HepG2 (cell line): ENCODE measurements around the gene PRKCZ. TPM values are rescaled to one million over a fixed set of nuclear protein-coding genes. Genes with fewer than 3 reads are reported as not detected.

Experiments used
- ATAC-seq: fragments of 200-7000 bp; cut with Tn5 transposase; 3 replicates; pipeline ENCODE4 v1.9.1; 2020; ENCODE audit warnings: mild to moderate bottlenecking, moderate library complexity
- BruUV-seq: library from RNA; stranded (reverse); fragments of 400-500 nt; replicated peaks from 2 replicates; lab custom pipeline; 2021; lab: Mats Ljungman, UMichigan
- CTCF ChIA-PET: fragments of 300-600 bp; formaldehyde crosslinking; extraction: SDS; loops from one replicate; lab custom pipeline; 2021; ENCODE audit warnings: low total read pairs, inconsistent platforms, low intra/inter-chr PET ratio; lab: Yijun Ruan, JAX
- POLR2A ChIA-PET: fragments of 350-600 bp; sonication (Branson Sonifier 250); formaldehyde crosslinking; loops from one replicate; lab custom pipeline; 2020; ENCODE audit warnings: antibody characterized with exemption, inconsistent platforms; lab: Yijun Ruan, JAX
- DNase-seq: peaks from one replicate; pipeline ENCODE4 v3.0.0-alpha.2; 2015; ENCODE audit warnings: low spot score
- FAIRE-seq: peaks from 3 replicates; lab custom pipeline; 2011; peaks lifted over from hg19 to GRCh38; lab: Jason Lieb, UNC
- H2AFZ ChIP-seq: one replicate; pipeline ENCODE4 v1.6.1; 2011; ENCODE audit warnings: low read length, inconsistent platforms
- H3K27ac ChIP-seq: fragments of 300-600 bp; 3 replicates; pipeline ENCODE4 v1.8.0; 2011; ENCODE audit warnings: mixed run types, mild to moderate bottlenecking, mixed read lengths, low read length, inconsistent platforms; ENCODE audit not compliant: insufficient read depth; ENCODE audit errors: extremely low read length
- H3K27me3 ChIP-seq, 2 experiments: fragments of 200-600 bp in 1 of 2; 2 replicates in 1 of 2; 3 replicates in 1 of 2; pipeline versions ENCODE4 v1.6.0 to v1.8.0; 2011; ENCODE audit warnings: low read length in 2 of 2, mild to moderate bottlenecking in 2 of 2, moderate library complexity in 2 of 2, inconsistent platforms in 1 of 2; ENCODE audit not compliant: insufficient read depth in 2 of 2, control insufficient read depth in 1 of 2
- H3K36me3 ChIP-seq, 2 experiments: fragments of 200-600 bp in 1 of 2; replicated peaks in 1 of 2; 2 replicates in 1 of 2; 3 replicates in 1 of 2; pipeline versions ENCODE4 v1.5.1 to v1.8.0; 2011; ENCODE audit warnings: low read length in 2 of 2, inconsistent platforms in 1 of 2; ENCODE audit not compliant: insufficient read depth in 2 of 2, control insufficient read depth in 1 of 2
- H3K4me1 ChIP-seq: 2 replicates; pipeline ENCODE4 v1.5.1; 2012; ENCODE audit warnings: low read length, inconsistent platforms; ENCODE audit not compliant: insufficient read depth
- H3K4me2 ChIP-seq: 2 replicates; pipeline ENCODE4 v1.6.0; 2011; ENCODE audit warnings: low read depth, low read length, inconsistent platforms
- H3K4me3 ChIP-seq, 3 experiments: fragments of 200-600 bp in 1 of 3; sonication (generic), shearing (Covaris generic) in 1 of 3; replicated peaks in 1 of 3; 2 replicates each; pipeline ENCODE4 v1.5.1; 2011 to 2016; ENCODE audit warnings: low read length in 3 of 3, inconsistent platforms in 2 of 3, low read depth in 2 of 3, mild to moderate bottlenecking in 2 of 3, control low read depth in 1 of 3, mixed read lengths in 1 of 3; ENCODE audit not compliant: insufficient read depth in 1 of 3
- H3K79me2 ChIP-seq: one replicate; pipeline ENCODE4 v1.6.1; 2011; ENCODE audit warnings: low read length, inconsistent platforms; ENCODE audit not compliant: insufficient read depth
- H3K9ac ChIP-seq: 2 replicates; pipeline ENCODE4 v1.6.0; 2011; ENCODE audit warnings: mild to moderate bottlenecking, low read depth, low read length, inconsistent platforms; ENCODE audit not compliant: insufficient read depth
- H3K9me3 ChIP-seq: 2 replicates; pipeline ENCODE4 v1.5.1; 2012; ENCODE audit warnings: mild to moderate bottlenecking, low read length
- H4K20me1 ChIP-seq: 2 replicates; pipeline ENCODE4 v1.6.0; 2011; ENCODE audit warnings: inconsistent platforms, mild to moderate bottlenecking, low read length, moderate library complexity; ENCODE audit not compliant: insufficient read depth
- CSRNP1 ChIP-seq: sonication (generic); formaldehyde crosslinking; IDR thresholded peaks from 2 replicates; pipeline ENCODE4 v1.8.1; 2023; ENCODE audit warnings: mild to moderate bottlenecking, missing genetic modification reagents
- DPF2 ChIP-seq: sonication (generic); formaldehyde crosslinking; IDR thresholded peaks from 2 replicates; pipeline ENCODE4 v1.4.0; 2020; ENCODE audit warnings: mild to moderate bottlenecking, low read depth, missing genetic modification reagents, borderline replicate concordance
- EEA1 ChIP-seq: sonication (generic); formaldehyde crosslinking; IDR thresholded peaks from 2 replicates; pipeline ENCODE4 v1.5.1; 2020; ENCODE audit warnings: mild to moderate bottlenecking, missing genetic modification reagents, borderline replicate concordance
- FOXM1 ChIP-seq: sonication (generic); formaldehyde crosslinking; IDR thresholded peaks from 2 replicates; pipeline ENCODE4 v1.5.0; 2020; ENCODE audit warnings: missing genetic modification reagents
- GABPB1 ChIP-seq: IDR thresholded peaks from 2 replicates; pipeline ENCODE4 v1.6.1; 2016; ENCODE audit warnings: mild to moderate bottlenecking, missing genetic modification reagents, moderate library complexity, missing compliant biosample characterization
- MIXL1 ChIP-seq: IDR thresholded peaks from 2 replicates; pipeline ENCODE4 v1.6.1; 2016
- MTF2 ChIP-seq: sonication (generic); formaldehyde crosslinking; IDR thresholded peaks from 2 replicates; pipeline ENCODE4 v1.5.0; 2020; ENCODE audit warnings: missing genetic modification reagents, borderline replicate concordance
- PITX1 ChIP-seq: sonication (generic); formaldehyde crosslinking; IDR thresholded peaks from 2 replicates; pipeline ENCODE4 v1.5.1; 2020; ENCODE audit warnings: mild to moderate bottlenecking, missing genetic modification reagents
- ZNF598 ChIP-seq: sonication (generic); formaldehyde crosslinking; IDR thresholded peaks from 2 replicates; pipeline ENCODE4 v1.5.1; 2020; ENCODE audit warnings: mild to moderate bottlenecking, missing genetic modification reagents, borderline replicate concordance
- ZNF607 ChIP-seq: sonication (generic); formaldehyde crosslinking; IDR thresholded peaks from 2 replicates; pipeline ENCODE4 v1.5.1; 2020; ENCODE audit warnings: missing genetic modification reagents, mild to moderate bottlenecking, borderline replicate concordance
- ZNF768 ChIP-seq: sonication (generic); formaldehyde crosslinking; IDR thresholded peaks from 2 replicates; pipeline ENCODE4 v1.4.0; 2020; ENCODE audit warnings: missing genetic modification reagents
- ZNF780A ChIP-seq: sonication (generic); formaldehyde crosslinking; IDR thresholded peaks from 2 replicates; pipeline ENCODE4 v1.8.0; 2022; ENCODE audit warnings: mild to moderate bottlenecking, missing genetic modification reagents, moderate library complexity
- WGBS: methylation state at CpG from one replicate; pipeline ENCODE4 v1.1.6; 2017; ENCODE audit warnings: low lambda C conversion rate; 5-methylcytosine and 5-hydroxymethylcytosine counted together
- in situ Hi-C: cut with HindIII; loops from 2 replicates; pipeline ENCODE4 v1.10.0; 2017; ENCODE audit warnings: low pct_unique_long_range_greater_than_20kb; ENCODE audit not compliant: extremely low pct_ligation_motif_present
- intact Hi-C: fragments of 100-400 bp; cut with micrococcal nuclease; formaldehyde crosslinking; loops from one replicate; pipeline ENCODE4 v1.10.0; 2022; ENCODE audit not compliant: unreplicated experiment
- polyA plus RNA-seq, 8 experiments: library from polyadenylated mRNA; depleted of rRNA in 3 of 8; stranded (reverse) in 7 of 8; unstranded in 1 of 8; fragments of >200 nt; fragmentation: Illumina TruSeq in 4 of 8; extraction: Trizol in 4 of 8; gene quantifications; 2 replicates each; pipeline versions ENCODE4 v1.2.1 to v1.2.3, GENCODE V29; 2011 to 2016; ENCODE audit warnings: low read depth in 4 of 8, missing spikeins in 1 of 8, mixed read lengths in 1 of 8; ENCODE audit not compliant: insufficient read depth in 1 of 8
- total RNA-seq, 5 experiments: library from RNA; depleted of rRNA; stranded (reverse); fragments of >200 nt; fragmentation: Illumina TruSeq; extraction: Trizol; gene quantifications; 2 replicates each; pipeline ENCODE4 v1.2.3, GENCODE V29; 2016; ENCODE audit warnings: low read depth in 1 of 5
- TF ChIP-seq, protein P1 (sequence below): sonication (generic); formaldehyde crosslinking; IDR thresholded peaks from 2 replicates; pipeline ENCODE4 v1.5.0; 2020; ENCODE audit warnings: mild to moderate bottlenecking, missing genetic modification reagents, borderline replicate concordance

Gene PRKCZ
- total and polyA plus RNA-seq, 2 of the 13 experiments (the other 11 are each of a cell fraction or from before 2014, with no cell fraction given) = 34.7 to 85.2 TPM

- Histone ChIP-seq H3K27me3 (no peaks in the 10 kb centered on the region), H3K79me2 (no peaks in the 10 kb centered on the region), H3K36me3 (peaks cover 5 to 17% of the 10 kb centered on the region in 2 experiments), H3K9ac (no peak overlapping the region)
- in situ Hi-C loops = loop anchor here (25.0 kb wide), 1 partner anchor 328 kb away; no protein-coding TSS in a partner anchor
- no peak for ATAC-seq
- 98% methylated on average over 13 of the region's 18 CpGs for WGBS
- POLR2A ChIA-PET = interaction anchor here (0.8 kb wide), 1 partner anchor 50 kb away, joined by 3 read pairs; no protein-coding TSS in a partner anchor
- no peak for TF ChIP-seq MTF2 (CRISPR knock-in tag)
- no peak for TF ChIP-seq DPF2 (CRISPR knock-in tag)
- TF ChIP-seq MIXL1 (CRISPR knock-in tag) = no peak
- TF ChIP-seq ZNF598 (CRISPR knock-in tag) = no peak
- TF ChIP-seq GABPB1 (CRISPR knock-in tag) = no peak
- no peak for TF ChIP-seq CSRNP1 (CRISPR knock-in tag)
- no peak for TF ChIP-seq FOXM1 (CRISPR knock-in tag)
- TF ChIP-seq, protein P1, sequence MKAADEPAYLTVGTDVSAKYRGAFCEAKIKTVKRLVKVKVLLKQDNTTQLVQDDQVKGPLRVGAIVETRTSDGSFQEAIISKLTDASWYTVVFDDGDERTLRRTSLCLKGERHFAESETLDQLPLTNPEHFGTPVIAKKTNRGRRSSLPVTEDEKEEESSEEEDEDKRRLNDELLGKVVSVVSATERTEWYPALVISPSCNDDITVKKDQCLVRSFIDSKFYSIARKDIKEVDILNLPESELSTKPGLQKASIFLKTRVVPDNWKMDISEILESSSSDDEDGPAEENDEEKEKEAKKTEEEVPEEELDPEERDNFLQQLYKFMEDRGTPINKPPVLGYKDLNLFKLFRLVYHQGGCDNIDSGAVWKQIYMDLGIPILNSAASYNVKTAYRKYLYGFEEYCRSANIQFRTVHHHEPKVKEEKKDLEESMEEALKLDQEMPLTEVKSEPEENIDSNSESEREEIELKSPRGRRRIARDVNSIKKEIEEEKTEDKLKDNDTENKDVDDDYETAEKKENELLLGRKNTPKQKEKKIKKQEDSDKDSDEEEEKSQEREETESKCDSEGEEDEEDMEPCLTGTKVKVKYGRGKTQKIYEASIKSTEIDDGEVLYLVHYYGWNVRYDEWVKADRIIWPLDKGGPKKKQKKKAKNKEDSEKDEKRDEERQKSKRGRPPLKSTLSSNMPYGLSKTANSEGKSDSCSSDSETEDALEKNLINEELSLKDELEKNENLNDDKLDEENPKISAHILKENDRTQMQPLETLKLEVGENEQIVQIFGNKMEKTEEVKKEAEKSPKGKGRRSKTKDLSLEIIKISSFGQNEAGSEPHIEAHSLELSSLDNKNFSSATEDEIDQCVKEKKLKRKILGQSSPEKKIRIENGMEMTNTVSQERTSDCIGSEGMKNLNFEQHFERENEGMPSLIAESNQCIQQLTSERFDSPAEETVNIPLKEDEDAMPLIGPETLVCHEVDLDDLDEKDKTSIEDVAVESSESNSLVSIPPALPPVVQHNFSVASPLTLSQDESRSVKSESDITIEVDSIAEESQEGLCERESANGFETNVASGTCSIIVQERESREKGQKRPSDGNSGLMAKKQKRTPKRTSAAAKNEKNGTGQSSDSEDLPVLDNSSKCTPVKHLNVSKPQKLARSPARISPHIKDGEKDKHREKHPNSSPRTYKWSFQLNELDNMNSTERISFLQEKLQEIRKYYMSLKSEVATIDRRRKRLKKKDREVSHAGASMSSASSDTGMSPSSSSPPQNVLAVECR (CRISPR knock-in tag) = no peak
- TF ChIP-seq EEA1 (CRISPR knock-in tag) = no peak
- no peak for TF ChIP-seq ZNF780A (CRISPR knock-in tag)
- TF ChIP-seq PITX1 (CRISPR knock-in tag) = no peak
- TF ChIP-seq ZNF607 (CRISPR knock-in tag) = no peak
- no peak for TF ChIP-seq ZNF768 (CRISPR knock-in tag)
- TF ChIP-seq, all 625 proteins: peak for 0
- Histone ChIP-seq H3K4me3 (no peak overlapping the region), H3K27ac (no peak overlapping the region), H3K4me2 (no peak overlapping the region), H3K9me3 (no peaks in the 10 kb centered on the region), H3K4me1 (peaks cover 5% of the 10 kb centered on the region), H4K20me1 (no peaks in the 10 kb centered on the region), H2AFZ (no peak overlapping the region)
- intact Hi-C loops = no loop called here
- FAIRE-seq (no peak), DNase-seq (no peak)
- CTCF ChIA-PET = no interaction called here
- no TSS peak for BruUV-seq
These were observed 134.3 kb downstream of the PRKCZ start for GRCh38 chr1:2184531-2184930.
